ENCODE measurements around the gene PARM1.

GRCh38 chr4:74919783-74920182, 13.1 kb upstream of the PARM1 start:
- TF ChIP-seq CTCF (IDR thresholded peaks at IDR 0.05) (no peak), POLR2A (IDR thresholded peaks at IDR 0.05) (no peak), POLR2AphosphoS5 (IDR thresholded peaks at IDR 0.05) (no peak)
